ENCODE results near the gene DMRT1.

DMRT1 gene

DNA sequence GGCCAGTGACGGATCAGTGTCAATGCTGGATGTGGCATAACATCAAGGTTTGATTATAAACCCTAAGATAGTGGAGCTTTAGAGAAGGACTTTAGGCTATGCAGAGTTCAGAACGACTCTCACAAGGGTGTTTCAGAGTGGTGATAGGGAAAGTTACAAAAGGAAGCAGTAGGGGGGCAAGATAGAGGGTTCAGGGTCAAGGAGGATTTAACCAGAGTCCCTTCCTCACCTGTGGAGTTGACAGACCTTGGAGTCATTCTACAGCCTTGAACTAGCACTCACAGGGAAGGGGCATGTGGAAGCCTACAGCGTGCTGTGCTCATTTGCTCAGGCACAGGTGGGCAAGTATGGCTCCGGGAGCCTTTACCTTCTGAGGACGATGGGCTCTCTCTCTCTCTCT is 7.9 kb downstream of the DMRT1 start:
- TF ChIP-seq, protein P1, sequence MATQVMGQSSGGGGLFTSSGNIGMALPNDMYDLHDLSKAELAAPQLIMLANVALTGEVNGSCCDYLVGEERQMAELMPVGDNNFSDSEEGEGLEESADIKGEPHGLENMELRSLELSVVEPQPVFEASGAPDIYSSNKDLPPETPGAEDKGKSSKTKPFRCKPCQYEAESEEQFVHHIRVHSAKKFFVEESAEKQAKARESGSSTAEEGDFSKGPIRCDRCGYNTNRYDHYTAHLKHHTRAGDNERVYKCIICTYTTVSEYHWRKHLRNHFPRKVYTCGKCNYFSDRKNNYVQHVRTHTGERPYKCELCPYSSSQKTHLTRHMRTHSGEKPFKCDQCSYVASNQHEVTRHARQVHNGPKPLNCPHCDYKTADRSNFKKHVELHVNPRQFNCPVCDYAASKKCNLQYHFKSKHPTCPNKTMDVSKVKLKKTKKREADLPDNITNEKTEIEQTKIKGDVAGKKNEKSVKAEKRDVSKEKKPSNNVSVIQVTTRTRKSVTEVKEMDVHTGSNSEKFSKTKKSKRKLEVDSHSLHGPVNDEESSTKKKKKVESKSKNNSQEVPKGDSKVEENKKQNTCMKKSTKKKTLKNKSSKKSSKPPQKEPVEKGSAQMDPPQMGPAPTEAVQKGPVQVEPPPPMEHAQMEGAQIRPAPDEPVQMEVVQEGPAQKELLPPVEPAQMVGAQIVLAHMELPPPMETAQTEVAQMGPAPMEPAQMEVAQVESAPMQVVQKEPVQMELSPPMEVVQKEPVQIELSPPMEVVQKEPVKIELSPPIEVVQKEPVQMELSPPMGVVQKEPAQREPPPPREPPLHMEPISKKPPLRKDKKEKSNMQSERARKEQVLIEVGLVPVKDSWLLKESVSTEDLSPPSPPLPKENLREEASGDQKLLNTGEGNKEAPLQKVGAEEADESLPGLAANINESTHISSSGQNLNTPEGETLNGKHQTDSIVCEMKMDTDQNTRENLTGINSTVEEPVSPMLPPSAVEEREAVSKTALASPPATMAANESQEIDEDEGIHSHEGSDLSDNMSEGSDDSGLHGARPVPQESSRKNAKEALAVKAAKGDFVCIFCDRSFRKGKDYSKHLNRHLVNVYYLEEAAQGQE (IDR thresholded peaks at IDR 0.05; ENCODE audit: insufficient read depth in 1 of 2, low read depth in 2 of 2, low read length in 2 of 2): no peak
- TF ChIP-seq FOXP2 (optimal IDR thresholded peaks at IDR 0.05; ENCODE audit: borderline replicate concordance, extremely low read depth, extremely low read length, insufficient read depth) (no peak), TAF1 (IDR thresholded peaks at IDR 0.05; ENCODE audit: borderline replicate concordance, insufficient read depth, low read length) (no peak), POLR2AphosphoS5 (IDR thresholded peaks at IDR 0.05; ENCODE audit: low read depth, low read length) (no peak), SIN3A (IDR thresholded peaks at IDR 0.05; ENCODE audit: borderline replicate concordance, insufficient read depth, low read length) (no peak)

DNA sequence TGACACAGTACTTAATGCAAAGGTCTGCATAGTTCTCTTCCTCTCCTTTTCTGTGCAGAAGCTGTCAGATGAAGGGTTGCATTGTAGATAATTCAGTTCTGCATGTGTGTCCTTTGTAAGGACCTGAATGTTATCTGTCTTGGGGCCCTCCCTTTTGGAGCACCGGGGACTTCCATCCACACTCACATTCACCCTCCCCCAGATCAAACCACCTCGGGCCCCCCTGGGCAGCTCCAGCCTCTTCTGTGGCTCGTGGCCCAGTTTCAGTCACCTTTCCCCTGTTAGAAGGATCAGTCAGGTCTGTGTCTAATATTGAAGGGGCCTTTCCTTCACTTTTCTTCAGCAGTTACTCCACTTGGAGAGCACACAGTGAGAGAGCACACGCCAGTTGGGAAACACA is 11.0 kb downstream of the DMRT1 start:
- TF ChIP-seq, protein P1 (IDR thresholded peaks at IDR 0.05; ENCODE audit: insufficient read depth in 1 of 2, low read depth in 2 of 2, low read length in 2 of 2): no peak
- TF ChIP-seq SIN3A (IDR thresholded peaks at IDR 0.05; ENCODE audit: borderline replicate concordance, insufficient read depth, low read length): no peak
- no peak for TF ChIP-seq TAF1 (IDR thresholded peaks at IDR 0.05; ENCODE audit: borderline replicate concordance, insufficient read depth, low read length)
- TF ChIP-seq POLR2AphosphoS5 (IDR thresholded peaks at IDR 0.05; ENCODE audit: low read depth, low read length): no peak
- no peak for TF ChIP-seq FOXP2 (optimal IDR thresholded peaks at IDR 0.05; ENCODE audit: borderline replicate concordance, extremely low read depth, extremely low read length, insufficient read depth)

DNA sequence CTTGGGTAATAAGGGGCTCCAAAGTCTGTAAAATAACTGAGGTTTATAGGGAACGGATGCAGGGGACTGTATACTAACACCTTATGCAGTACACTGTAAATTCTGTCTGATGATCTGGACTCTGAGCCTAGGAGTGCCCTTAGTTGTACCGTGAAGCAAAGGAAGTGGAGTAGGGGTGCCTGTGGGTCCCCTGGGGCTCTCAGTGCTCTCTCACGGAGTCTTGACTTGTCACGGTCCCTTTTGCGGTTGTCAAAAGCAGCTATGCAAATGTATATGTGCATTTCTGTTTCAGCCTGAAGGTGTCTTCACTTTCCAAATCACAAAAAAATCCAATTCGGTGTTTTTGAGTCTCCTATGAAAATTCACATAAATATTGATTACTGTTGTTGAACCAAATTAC is 17.8 kb downstream of the DMRT1 start:
- TF ChIP-seq, protein P1 (IDR thresholded peaks at IDR 0.05; ENCODE audit: insufficient read depth in 1 of 2, low read depth in 2 of 2, low read length in 2 of 2): no peak
- TF ChIP-seq SIN3A (IDR thresholded peaks at IDR 0.05; ENCODE audit: borderline replicate concordance, insufficient read depth, low read length): no peak
- TF ChIP-seq POLR2AphosphoS5 (IDR thresholded peaks at IDR 0.05; ENCODE audit: low read depth, low read length): no peak
- TF ChIP-seq FOXP2 (optimal IDR thresholded peaks at IDR 0.05; ENCODE audit: borderline replicate concordance, extremely low read depth, extremely low read length, insufficient read depth): no peak
- TF ChIP-seq TAF1 (IDR thresholded peaks at IDR 0.05; ENCODE audit: borderline replicate concordance, insufficient read depth, low read length): no peak

DNA sequence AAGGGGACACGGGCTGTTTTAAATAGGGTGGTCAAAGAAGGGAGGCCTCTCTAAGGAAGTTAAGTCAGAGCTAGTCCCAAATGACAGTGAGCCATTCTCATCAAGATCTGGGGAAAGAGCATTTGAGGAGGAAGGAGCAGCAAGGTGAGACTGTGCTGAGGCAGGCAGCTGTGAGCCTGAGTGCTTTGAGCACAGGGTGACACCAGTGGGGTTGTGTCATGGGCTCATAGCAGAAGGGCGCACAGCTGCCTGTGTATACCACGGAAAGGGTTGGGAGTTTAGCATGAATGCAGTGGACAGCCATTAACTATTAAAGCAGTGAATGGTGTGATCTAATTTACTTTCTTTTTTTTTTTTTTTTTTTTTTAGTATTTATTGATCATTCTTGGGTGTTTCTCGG is 19.2 kb downstream of the DMRT1 start:
- no peak for TF ChIP-seq TAF1 (IDR thresholded peaks at IDR 0.05; ENCODE audit: borderline replicate concordance, insufficient read depth, low read length)
- no peak for TF ChIP-seq POLR2AphosphoS5 (IDR thresholded peaks at IDR 0.05; ENCODE audit: low read depth, low read length)
- TF ChIP-seq SIN3A (IDR thresholded peaks at IDR 0.05; ENCODE audit: borderline replicate concordance, insufficient read depth, low read length): no peak
- no peak for TF ChIP-seq FOXP2 (optimal IDR thresholded peaks at IDR 0.05; ENCODE audit: borderline replicate concordance, extremely low read depth, extremely low read length, insufficient read depth)
- TF ChIP-seq, protein P1 (IDR thresholded peaks at IDR 0.05; ENCODE audit: insufficient read depth in 1 of 2, low read depth in 2 of 2, low read length in 2 of 2): no peak

All from PFSK-1 (cell line).